ENCODE measurements around the gene ZNF620.

Gene ZNF620

DNA sequence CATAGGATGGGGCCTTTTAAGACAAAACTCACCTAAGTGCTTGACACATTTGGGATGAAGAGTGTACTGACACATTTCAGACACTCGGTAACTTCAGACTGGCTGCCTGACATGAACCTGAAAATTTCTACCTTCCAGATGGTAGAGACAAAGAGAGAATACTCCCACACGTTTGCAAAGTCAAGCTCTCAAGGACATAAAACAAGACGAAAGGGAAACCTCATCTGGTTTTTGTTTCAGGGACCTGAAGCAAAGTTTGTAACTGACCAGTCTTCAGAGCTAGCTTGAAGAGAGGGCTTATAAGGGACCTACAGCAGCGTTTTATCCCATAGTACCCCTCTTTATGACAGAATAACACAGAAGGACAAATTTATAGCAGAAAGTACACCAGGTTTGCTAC is 60.9 kb downstream of the ZNF620 start:
- no peak for TF ChIP-seq JUND (IDR thresholded peaks at IDR 0.05; ENCODE audit: low read depth)
- in situ Hi-C loops (cut with HindIII; ENCODE audit: low pct_unique_long_range_greater_than_20kb, low sequenced_read_pairs): no loop called here
- no peak for DNase-seq (ENCODE audit: low read depth in 1 of 2, low spot score in 1 of 2)

Measured in T47D (cell line).